ENCODE data around the gene IMMT. TPM values are rescaled to one million over a fixed set of nuclear protein-coding genes. Genes with fewer than 3 reads are reported as not detected.

IMMT gene
- total RNA-seq, 1 donor from 2014 or later, result 107 TPM

DNA sequence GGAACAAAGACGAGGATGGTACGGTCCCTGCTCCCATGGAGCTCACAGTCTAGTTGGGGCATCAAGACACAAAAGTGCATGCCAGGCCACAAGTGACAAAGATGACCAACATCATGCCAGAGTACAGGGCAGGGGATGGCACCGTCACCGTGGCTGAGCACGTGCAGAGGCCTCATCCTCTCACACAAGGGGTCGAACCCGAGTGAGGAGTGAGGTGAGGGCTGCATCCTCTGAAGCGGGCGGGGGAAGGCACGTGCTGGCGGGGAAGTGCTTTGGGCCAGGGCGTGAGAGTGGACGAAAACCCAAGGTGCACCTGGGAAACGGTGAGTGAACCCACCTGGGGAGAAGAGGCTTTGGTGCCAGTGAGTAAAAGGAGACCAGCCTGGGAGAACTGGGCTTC, 45.0 kb upstream of the IMMT start:
- TF ChIP-seq CTCF (IDR thresholded peaks at IDR 0.05; ENCODE audit: unreplicated experiment), result no peak

GRCh38 chr2:86239745-86240144, 44.5 kb upstream of the IMMT start:
- TF ChIP-seq CTCF (IDR thresholded peaks at IDR 0.05; ENCODE audit: unreplicated experiment), result no peak
- Mint-ChIP-seq H3K4me1 (ENCODE audit: unreplicated experiment) (peaks cover 43% of the 10 kb centered on the region), H3K36me3 (ENCODE audit: low read depth, unreplicated experiment) (peaks cover 7% of the 10 kb centered on the region), H3K9me3 (ENCODE audit: unreplicated experiment) (no peaks in the 10 kb centered on the region), H3K27ac (ENCODE audit: unreplicated experiment) (peak overlapping the region; percentile 61), H3K4me3 (ENCODE audit: unreplicated experiment) (no peak overlapping the region), H3K27me3 (ENCODE audit: unreplicated experiment) (peaks cover 8% of the 10 kb centered on the region)
- no peak for DNase-seq (ENCODE audit: low spot score)

More for the DNA sequence above, 45.0 kb upstream of the IMMT start:
- Mint-ChIP-seq H3K9me3 (ENCODE audit: unreplicated experiment) (no peaks in the 10 kb centered on the region), H3K4me1 (ENCODE audit: unreplicated experiment) (peaks cover 43% of the 10 kb centered on the region), H3K4me3 (ENCODE audit: unreplicated experiment) (no peak overlapping the region), H3K27ac (ENCODE audit: unreplicated experiment) (peak overlapping the region; percentile 13), H3K27me3 (ENCODE audit: unreplicated experiment) (peaks cover 9% of the 10 kb centered on the region), H3K36me3 (ENCODE audit: low read depth, unreplicated experiment) (peaks cover 7% of the 10 kb centered on the region)
- DNase-seq (ENCODE audit: low spot score), result no peak

- H3K4me3 Mint-ChIP-seq (ENCODE audit: unreplicated experiment), result no peak overlapping the region
- H3K27me3 Mint-ChIP-seq (ENCODE audit: unreplicated experiment), result peaks cover 7% of the 10 kb centered on the region
- DNase-seq (ENCODE audit: low spot score), result no peak
- H3K4me1 Mint-ChIP-seq (ENCODE audit: unreplicated experiment), result peaks cover 43% of the 10 kb centered on the region
- peaks cover 7% of the 10 kb centered on the region for H3K36me3 Mint-ChIP-seq (ENCODE audit: low read depth, unreplicated experiment)
- TF ChIP-seq CTCF (IDR thresholded peaks at IDR 0.05; ENCODE audit: unreplicated experiment), result no peak
- H3K9me3 Mint-ChIP-seq (ENCODE audit: unreplicated experiment), result no peaks in the 10 kb centered on the region
- peak overlapping the region; percentile 61 for H3K27ac Mint-ChIP-seq (ENCODE audit: unreplicated experiment)
Observed at GRCh38 chr2:86239326-86239725, 44.1 kb upstream of the IMMT start.

DNA sequence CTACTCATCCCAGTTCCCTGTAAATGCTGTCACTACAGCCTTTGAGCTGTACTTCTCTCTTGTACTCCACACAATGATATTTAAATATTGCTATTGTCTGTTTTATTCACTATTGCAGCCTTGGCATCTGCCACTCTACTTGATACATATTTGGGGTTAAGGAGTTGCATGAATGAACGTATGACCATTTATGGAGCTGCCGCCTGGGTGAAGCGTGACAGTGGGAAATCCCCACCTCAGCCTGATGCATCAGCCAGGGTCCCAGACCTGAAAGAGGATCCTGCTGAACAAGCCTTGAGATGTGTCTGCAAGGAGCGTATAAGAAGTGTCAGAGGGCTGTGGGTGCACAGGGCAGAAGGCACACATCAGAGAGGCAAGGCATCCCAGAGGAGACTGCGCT, 43.1 kb upstream of the IMMT start:
- TF ChIP-seq CTCF (IDR thresholded peaks at IDR 0.05; ENCODE audit: unreplicated experiment), result no peak
- no peaks in the 10 kb centered on the region for H3K9me3 Mint-ChIP-seq (ENCODE audit: unreplicated experiment)
- H3K27ac Mint-ChIP-seq (ENCODE audit: unreplicated experiment), result no peak overlapping the region
- DNase-seq (ENCODE audit: low spot score), result no peak
- H3K4me3 Mint-ChIP-seq (ENCODE audit: unreplicated experiment), result no peak overlapping the region
- peaks cover 7% of the 10 kb centered on the region for H3K36me3 Mint-ChIP-seq (ENCODE audit: low read depth, unreplicated experiment)
- H3K4me1 Mint-ChIP-seq (ENCODE audit: unreplicated experiment), result peaks cover 38% of the 10 kb centered on the region
- peaks cover 7% of the 10 kb centered on the region for H3K27me3 Mint-ChIP-seq (ENCODE audit: unreplicated experiment)

DNA sequence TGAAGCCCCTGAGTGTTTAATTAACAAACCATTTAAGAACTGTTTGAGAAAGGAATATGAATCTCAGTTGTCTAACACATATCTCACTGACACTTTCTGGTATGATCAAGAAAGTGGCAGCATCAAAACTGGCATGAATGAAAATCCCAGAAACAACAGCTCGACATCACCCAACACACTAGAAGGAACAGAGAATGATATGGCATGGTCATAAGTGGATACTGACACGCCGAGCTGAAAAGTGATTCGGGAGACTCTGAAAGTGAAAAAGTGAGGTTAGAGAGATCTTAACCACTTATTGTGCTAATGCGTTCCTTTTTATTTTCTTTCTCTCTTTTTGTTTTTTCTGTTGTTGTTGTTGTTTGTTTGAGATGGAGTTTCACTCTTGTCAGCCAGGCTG, 41.9 kb upstream of the IMMT start:
- no peak for TF ChIP-seq CTCF (IDR thresholded peaks at IDR 0.05; ENCODE audit: unreplicated experiment)
- Mint-ChIP-seq H3K9me3 (ENCODE audit: unreplicated experiment) (no peaks in the 10 kb centered on the region), H3K4me1 (ENCODE audit: unreplicated experiment) (peaks cover 35% of the 10 kb centered on the region), H3K36me3 (ENCODE audit: low read depth, unreplicated experiment) (peaks cover under 1% of the 10 kb centered on the region), H3K4me3 (ENCODE audit: unreplicated experiment) (no peak overlapping the region), H3K27ac (ENCODE audit: unreplicated experiment) (peak overlapping the region; percentile 5), H3K27me3 (ENCODE audit: unreplicated experiment) (peaks cover 9% of the 10 kb centered on the region)
- DNase-seq (ENCODE audit: low spot score), result no peak
